GM19328 (cell line): Measurements from ENCODE around the gene KRT34.
"Not testable (repeated sequence)": the region's sequence is repeated elsewhere in the genome, so short reads cannot be mapped to it uniquely, and the experiment has no call there.

Experiments used
- ATAC-seq: cut with Tn5 transposase; IDR thresholded peaks from one replicate; pipeline ENCODE4 v1.9.1; 2021; ENCODE audit warnings: mild to moderate bottlenecking, moderate library complexity; ENCODE audit not compliant: unreplicated experiment

Gene KRT34

GRCh38 chr17:41404024-41404671, 22.0 kb upstream of the KRT34 start:
- ATAC-seq, result no peak

- no peak for ATAC-seq
Observed at GRCh38 chr17:41403404-41404023, 21.4 kb upstream of the KRT34 start.

GRCh38 chr17:41402161-41402560, 20.1 kb upstream of the KRT34 start:
- no peak for ATAC-seq

GRCh38 chr17:41396996-41397660, 15.0 kb upstream of the KRT34 start, which contains the start of gene KRT31:
TSS of gene KRT31 (minus strand) at chr17:41397608. CDS start at chr17:41397539, 69 bp downstream.
- ATAC-seq, result no peak

GRCh38 chr17:41396340-41396739, 14.2 kb upstream of the KRT34 start:
- ATAC-seq, result no peak

GRCh38 chr17:41395611-41396010, 13.5 kb upstream of the KRT34 start:
- ATAC-seq, result no peak

- not testable (repeated sequence) for ATAC-seq
Observed at GRCh38 chr17:41395044-41395443, 12.9 kb upstream of the KRT34 start.

GRCh38 chr17:41394254-41394996, 12.3 kb upstream of the KRT34 start:
- ATAC-seq, result no peak

- ATAC-seq, result no peak
Observed at GRCh38 chr17:41393826-41394225, 11.7 kb upstream of the KRT34 start.

- ATAC-seq, result no peak
Observed at GRCh38 chr17:41393294-41393693, 11.2 kb upstream of the KRT34 start.

GRCh38 chr17:41392278-41392677, 10.2 kb upstream of the KRT34 start:
- no peak for ATAC-seq

GRCh38 chr17:41391535-41391934, 9.4 kb upstream of the KRT34 start:
- no peak for ATAC-seq

GRCh38 chr17:41390411-41390938, 8.4 kb upstream of the KRT34 start:
- no peak for ATAC-seq

- ATAC-seq, result no peak
Observed at GRCh38 chr17:41387670-41388069, 5.6 kb upstream of the KRT34 start.

GRCh38 chr17:41386227-41386626, 4.1 kb upstream of the KRT34 start:
- no peak for ATAC-seq

GRCh38 chr17:41383690-41384089, 1.6 kb upstream of the KRT34 start:
- ATAC-seq, result no peak

- ATAC-seq, result no peak
Observed at GRCh38 chr17:41382394-41382793, 288 bp upstream of the KRT34 start.

- ATAC-seq, result not testable (repeated sequence)
Observed at GRCh38 chr17:41380091-41380490, 2.0 kb downstream of the KRT34 start.

- ATAC-seq, result no peak
Observed at GRCh38 chr17:41377546-41377945, 4.6 kb downstream of the KRT34 start.

GRCh38 chr17:41369713-41370112, 12.4 kb downstream of the KRT34 start, which contains the start of gene KRT33B:
TSS of gene KRT33B (minus strand) at chr17:41369813. CDS start at chr17:41369750, 63 bp downstream.
- no peak for ATAC-seq

- ATAC-seq, result no peak
Observed at GRCh38 chr17:41369023-41369422, 13.1 kb downstream of the KRT34 start.
